Thymus (tissue), 11 donors: ENCODE data around the gene DSCAM. TPM values are rescaled to one million over a fixed set of nuclear protein-coding genes. Genes with fewer than 3 reads are reported as not detected.

ENCODE experiments used
- DNase-seq, 9 donors: peaks; one replicate each; pipeline ENCODE4 v3.0.0-alpha.2; 2013; ENCODE audit warnings: low spot score in 9 of 9, low read depth in 6 of 9, missing footprints in 1 of 9
- H3K27ac ChIP-seq, 2 donors: one replicate each; pipeline ENCODE4 v1.5.1; 2013; ENCODE audit warnings: control low read depth in 1 of 2, low read depth in 1 of 2, low read length in 1 of 2, mild to moderate bottlenecking in 1 of 2, moderate library complexity in 1 of 2
- H3K27me3 ChIP-seq, 2 donors: one replicate each; pipeline ENCODE4 v1.5.1; 2013; ENCODE audit warnings: low read length in 1 of 2; ENCODE audit not compliant: control insufficient read depth in 2 of 2, insufficient read depth in 1 of 2
- H3K36me3 ChIP-seq, 2 donors: one replicate each; pipeline ENCODE4 v1.5.1; 2013; ENCODE audit warnings: low read length in 1 of 2, mild to moderate bottlenecking in 1 of 2, moderate library complexity in 1 of 2; ENCODE audit not compliant: control insufficient read depth in 2 of 2, insufficient read depth in 2 of 2
- H3K4me1 ChIP-seq, 2 donors: one replicate each; pipeline ENCODE4 v1.5.1; 2013; ENCODE audit warnings: low read length in 2 of 2; ENCODE audit not compliant: control insufficient read depth in 2 of 2, insufficient read depth in 2 of 2
- H3K4me3 ChIP-seq, 2 donors: one replicate each; pipeline ENCODE4 v1.5.1; 2013; ENCODE audit warnings: low read length in 2 of 2, control low read depth in 1 of 2, mild to moderate bottlenecking in 1 of 2
- H3K9me3 ChIP-seq, 2 donors: one replicate each; pipeline ENCODE4 v1.5.1; 2013; ENCODE audit warnings: low read length in 1 of 2, mild to moderate bottlenecking in 1 of 2; ENCODE audit not compliant: control insufficient read depth in 2 of 2, insufficient read depth in 1 of 2
- WGBS: extraction: QIAGEN DNeasy Blood & Tissue Kit; methylation state at CpG from one replicate; pipeline ENCODE4 v1.1.7; 2013; 5-methylcytosine and 5-hydroxymethylcytosine counted together
- polyA plus RNA-seq: library from polyadenylated mRNA; stranded (reverse); fragments of 200-250 nt; gene quantifications from one replicate; pipeline ENCODE4 v1.2.3, GENCODE V29; 2013
- total RNA-seq: library from RNA; stranded (reverse); fragments of 120-200 nt; gene quantifications from one replicate; pipeline ENCODE4 v1.2.4, GENCODE V29; 2013
- donor health status: healthy.

DSCAM gene
- total and polyA plus RNA-seq, 2 donors: 0.02 to 0.05 TPM

GRCh38 chr21:39976800-39977199, 870.2 kb downstream of the DSCAM start:
- Histone ChIP-seq H3K27me3 (no peaks in the 10 kb centered on the region), H3K4me3 (no peak overlapping the region), H3K4me1 (no peaks in the 10 kb centered on the region), H3K27ac (no peak overlapping the region), H3K36me3 (no peaks in the 10 kb centered on the region), H3K9me3 (no peaks in the 10 kb centered on the region)
- DNase-seq: no peak
- WGBS: 92% methylated on average over 5 of the region's 5 CpGs

GRCh38 chr21:39972976-39973770, 873.8 kb downstream of the DSCAM start:
- no peaks in the 10 kb centered on the region for H3K36me3 ChIP-seq
- no peaks in the 10 kb centered on the region for H3K27me3 ChIP-seq
- no peak for DNase-seq
- H3K4me1 ChIP-seq: no peaks in the 10 kb centered on the region
- H3K4me3 ChIP-seq: no peak overlapping the region
- H3K27ac ChIP-seq: no peak overlapping the region
- 94% methylated on average over 14 of the region's 14 CpGs for WGBS
- H3K9me3 ChIP-seq: peaks cover 0 to 4% of the 10 kb centered on the region in 2 donors

DNA sequence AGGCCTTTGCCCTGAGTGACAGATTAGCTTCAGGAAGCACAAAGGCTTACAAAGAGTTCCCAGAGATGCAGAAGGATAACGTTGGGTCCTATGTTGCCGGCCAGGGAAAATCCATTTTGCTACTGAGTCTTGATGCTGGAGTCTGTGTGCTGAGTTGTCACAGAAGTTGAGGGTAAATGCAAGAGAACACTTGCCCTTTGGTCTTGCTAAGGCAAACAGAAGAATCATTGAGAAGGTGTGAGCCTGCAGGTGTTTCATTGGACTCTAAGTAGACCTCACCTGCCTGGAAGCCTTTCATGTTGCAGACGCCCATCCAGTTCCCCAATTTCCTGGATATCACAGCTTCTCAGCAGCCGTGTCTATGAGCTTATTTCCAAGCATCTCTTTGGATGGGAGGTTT, 874.5 kb downstream of the DSCAM start:
- DNase-seq: no peak
- 85% methylated on average over 4 of the region's 4 CpGs for WGBS
- Histone ChIP-seq H3K4me1 (no peaks in the 10 kb centered on the region), H3K4me3 (no peak overlapping the region), H3K27me3 (no peaks in the 10 kb centered on the region), H3K27ac (no peak overlapping the region), H3K36me3 (no peaks in the 10 kb centered on the region), H3K9me3 (peaks cover 0 to 4% of the 10 kb centered on the region in 2 donors)

- no peaks in the 10 kb centered on the region for H3K4me1 ChIP-seq
- H3K27ac ChIP-seq: no peak overlapping the region
- WGBS: 63% methylated on average over 2 of the region's 2 CpGs
Observed at GRCh38 chr21:39971956-39972355, 875.0 kb downstream of the DSCAM start.

DNA sequence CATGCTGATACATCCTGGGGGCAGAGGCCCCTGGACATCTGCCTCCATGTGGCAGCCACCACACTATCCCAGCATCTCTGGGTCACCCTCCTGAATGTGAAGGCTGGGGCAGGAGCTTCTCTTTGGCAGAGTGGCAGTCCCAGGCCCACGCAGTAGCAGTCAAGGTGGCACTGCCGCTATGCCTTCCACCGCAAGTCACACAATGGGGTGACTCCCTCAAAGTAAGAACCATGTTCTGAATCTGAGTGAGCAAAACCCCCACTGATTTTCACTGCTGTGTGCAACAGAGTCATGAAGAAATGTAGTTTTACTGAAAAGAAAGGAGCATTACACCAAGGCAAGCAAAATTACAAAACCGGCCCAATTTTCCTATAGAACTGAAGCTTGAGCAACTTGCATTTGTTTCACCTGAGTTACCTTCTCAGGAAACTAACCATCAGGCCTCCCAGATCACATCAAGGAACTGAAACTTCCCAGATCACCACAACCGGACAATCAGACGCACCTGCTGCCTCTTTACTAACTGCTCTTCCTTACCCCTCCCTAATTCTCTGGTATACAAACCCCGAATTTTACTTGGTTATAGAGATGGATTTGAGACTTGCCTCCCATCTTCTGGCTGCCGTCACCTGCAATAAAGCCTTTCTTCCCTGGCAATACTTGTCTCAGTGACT, 877.1 kb downstream of the DSCAM start:
- H3K4me1 ChIP-seq: no peaks in the 10 kb centered on the region
- peaks cover 0 to 4% of the 10 kb centered on the region in 2 donors for H3K9me3 ChIP-seq
- H3K4me3 ChIP-seq: no peak overlapping the region
- DNase-seq: no peak
- no peaks in the 10 kb centered on the region for H3K36me3 ChIP-seq
- H3K27me3 ChIP-seq: no peaks in the 10 kb centered on the region
- WGBS: 56% methylated on average over 8 of the region's 8 CpGs
- no peak overlapping the region for H3K27ac ChIP-seq

More at GRCh38 chr21:39971956-39972355, 875.0 kb downstream of the DSCAM start:
- no peak overlapping the region for H3K4me3 ChIP-seq
- H3K36me3 ChIP-seq: no peaks in the 10 kb centered on the region
- no peaks in the 10 kb centered on the region for H3K27me3 ChIP-seq
- DNase-seq: no peak
- peaks cover 0 to 4% of the 10 kb centered on the region in 2 donors for H3K9me3 ChIP-seq

DNA sequence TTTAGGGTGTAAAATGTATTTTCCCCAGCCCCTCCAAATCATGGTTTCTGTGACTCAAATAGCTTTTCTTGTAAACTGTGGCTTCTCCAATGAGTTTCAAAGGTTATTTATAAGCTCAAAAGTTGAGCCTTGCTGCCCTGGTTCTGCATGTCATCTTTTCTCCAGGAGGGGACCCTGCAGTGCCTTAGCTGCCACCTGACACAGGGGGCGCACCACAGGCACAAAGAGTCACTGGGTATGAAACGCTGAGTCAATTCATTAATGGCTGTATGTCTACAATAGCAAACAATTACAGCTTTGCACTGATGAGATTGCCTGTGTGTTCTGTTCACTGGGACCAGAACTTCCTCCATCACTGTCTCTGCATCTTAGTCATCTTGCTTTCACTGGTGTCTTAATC, 878.9 kb downstream of the DSCAM start:
- WGBS: 95% methylated on average over 2 of the region's 2 CpGs
- Histone ChIP-seq H3K36me3 (no peaks in the 10 kb centered on the region), H3K27ac (no peak overlapping the region), H3K27me3 (no peaks in the 10 kb centered on the region), H3K4me3 (no peak overlapping the region), H3K4me1 (no peaks in the 10 kb centered on the region), H3K9me3 (peaks cover 0 to 4% of the 10 kb centered on the region in 2 donors)
- DNase-seq: no peak

DNA sequence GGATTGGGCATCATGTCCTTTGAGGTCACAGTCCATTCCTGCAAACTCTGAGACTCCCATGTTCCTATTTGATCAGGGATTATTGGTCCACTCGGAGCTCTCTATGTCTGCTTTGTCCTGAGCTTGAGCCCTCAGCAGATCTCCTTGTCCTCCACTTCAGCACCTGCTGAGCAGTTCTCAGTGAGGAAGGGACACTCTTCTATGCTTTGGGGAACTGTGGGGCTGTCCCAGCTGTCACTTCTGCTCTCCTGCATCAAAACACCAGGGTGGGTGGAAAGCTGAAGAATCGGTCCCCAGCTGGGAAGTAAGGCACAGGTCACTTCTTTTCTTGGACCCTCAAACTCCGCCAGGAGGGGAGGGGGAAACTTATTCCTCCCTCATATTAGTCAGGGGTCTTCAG, 880.2 kb downstream of the DSCAM start:
- 89% methylated on average over 3 of the region's 3 CpGs for WGBS
- Histone ChIP-seq H3K36me3 (no peaks in the 10 kb centered on the region), H3K27me3 (no peaks in the 10 kb centered on the region), H3K27ac (no peak overlapping the region), H3K9me3 (peaks cover 0 to 4% of the 10 kb centered on the region in 2 donors), H3K4me3 (no peak overlapping the region), H3K4me1 (no peaks in the 10 kb centered on the region)
- no peak for DNase-seq

DNA sequence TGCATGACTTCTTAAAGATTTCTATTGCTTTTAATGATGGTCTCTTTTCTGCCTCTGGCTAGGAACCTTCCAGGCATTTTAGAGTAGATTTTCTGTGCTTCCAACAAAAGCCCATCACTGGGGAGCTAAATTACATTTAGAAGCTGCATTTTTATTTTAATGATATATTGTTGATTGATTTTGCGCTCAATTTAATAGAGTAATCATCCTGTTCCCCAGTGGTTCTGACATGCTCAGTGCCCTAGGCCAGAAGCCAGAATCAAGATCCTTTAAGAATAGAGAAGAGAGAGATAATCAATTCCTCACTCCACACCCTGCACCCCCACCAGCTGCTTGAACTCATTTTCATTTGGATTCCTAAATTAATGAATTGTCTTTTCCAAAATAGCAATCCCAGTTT, 881.9 kb downstream of the DSCAM start:
- no peaks in the 10 kb centered on the region for H3K36me3 ChIP-seq
- H3K27ac ChIP-seq: no peak overlapping the region
- DNase-seq: no peak
- WGBS: 97% methylated on average over 1 of the region's 1 CpG
- no peaks in the 10 kb centered on the region for H3K27me3 ChIP-seq
- no peaks in the 10 kb centered on the region for H3K4me1 ChIP-seq
- H3K4me3 ChIP-seq: no peak overlapping the region
- peaks cover 0 to 4% of the 10 kb centered on the region in 2 donors for H3K9me3 ChIP-seq

GRCh38 chr21:39961251-39961650, 885.7 kb downstream of the DSCAM start:
- Histone ChIP-seq H3K4me3 (no peak overlapping the region), H3K27ac (no peak overlapping the region), H3K36me3 (no peaks in the 10 kb centered on the region), H3K9me3 (no peaks in the 10 kb centered on the region), H3K27me3 (no peaks in the 10 kb centered on the region), H3K4me1 (no peaks in the 10 kb centered on the region)
- WGBS: 81% methylated on average over 1 of the region's 1 CpG
- DNase-seq: no peak
